Hepatocyte (in vitro differentiated cells): ENCODE results near the gene RALGAPB.

ENCODE experiments used
- EZH2 ChIP-seq: fragments of 200-600 bp; sonication (generic); IDR thresholded peaks from 2 replicates; pipeline ENCODE4 v1.6.1; 2016; ENCODE audit warnings: antibody characterized with exemption, mild to moderate bottlenecking, borderline replicate concordance
- EZH2phosphoT487 ChIP-seq: fragments of 200-600 bp; sonication (generic); IDR thresholded peaks from one replicate; pipeline ENCODE4 v1.6.1; 2018; ENCODE audit warnings: antibody characterized with exemption, mild to moderate bottlenecking, low read depth, moderate library complexity; ENCODE audit not compliant: unreplicated experiment, severe bottlenecking
- TF ChIP-seq, protein P1 (sequence below): fragments of 200-600 bp; sonication (generic); IDR thresholded peaks from 2 replicates; pipeline ENCODE4 v1.5.1; 2016; ENCODE audit warnings: antibody characterized with exemption, mild to moderate bottlenecking; ENCODE audit not compliant: poor library complexity

DNA sequence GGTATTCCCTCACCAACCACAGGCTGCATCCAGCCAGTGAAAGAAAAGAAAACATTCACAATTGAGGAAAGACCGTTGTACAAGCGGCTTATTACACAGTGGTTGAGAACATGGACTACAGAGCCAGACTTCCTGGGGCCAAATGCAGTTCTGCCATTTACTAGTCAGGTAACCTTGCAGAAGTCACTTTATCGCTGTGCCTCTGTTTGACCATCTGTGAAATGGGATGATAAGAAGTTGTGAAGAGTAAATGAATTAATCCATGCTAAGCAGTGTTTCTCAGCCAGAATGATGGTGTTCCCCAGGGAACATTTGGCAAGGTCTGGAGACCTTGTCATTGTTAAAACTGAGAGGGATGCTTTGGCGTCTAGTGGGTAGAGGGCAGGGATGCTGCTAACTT, 143.8 kb downstream of the RALGAPB start:
- TF ChIP-seq EZH2 (no peak), EZH2phosphoT487 (no peak)
- TF ChIP-seq, protein P1, sequence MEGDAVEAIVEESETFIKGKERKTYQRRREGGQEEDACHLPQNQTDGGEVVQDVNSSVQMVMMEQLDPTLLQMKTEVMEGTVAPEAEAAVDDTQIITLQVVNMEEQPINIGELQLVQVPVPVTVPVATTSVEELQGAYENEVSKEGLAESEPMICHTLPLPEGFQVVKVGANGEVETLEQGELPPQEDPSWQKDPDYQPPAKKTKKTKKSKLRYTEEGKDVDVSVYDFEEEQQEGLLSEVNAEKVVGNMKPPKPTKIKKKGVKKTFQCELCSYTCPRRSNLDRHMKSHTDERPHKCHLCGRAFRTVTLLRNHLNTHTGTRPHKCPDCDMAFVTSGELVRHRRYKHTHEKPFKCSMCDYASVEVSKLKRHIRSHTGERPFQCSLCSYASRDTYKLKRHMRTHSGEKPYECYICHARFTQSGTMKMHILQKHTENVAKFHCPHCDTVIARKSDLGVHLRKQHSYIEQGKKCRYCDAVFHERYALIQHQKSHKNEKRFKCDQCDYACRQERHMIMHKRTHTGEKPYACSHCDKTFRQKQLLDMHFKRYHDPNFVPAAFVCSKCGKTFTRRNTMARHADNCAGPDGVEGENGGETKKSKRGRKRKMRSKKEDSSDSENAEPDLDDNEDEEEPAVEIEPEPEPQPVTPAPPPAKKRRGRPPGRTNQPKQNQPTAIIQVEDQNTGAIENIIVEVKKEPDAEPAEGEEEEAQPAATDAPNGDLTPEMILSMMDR = no peak
